ENCODE measurements around the gene KCNQ5. TPM values are rescaled to one million over a fixed set of nuclear protein-coding genes. Genes with fewer than 3 reads are reported as not detected.

The KCNQ5 gene
- total RNA-seq, 1 donor from 2014 or later = 1.2 TPM

- peaks cover 10% of the 10 kb centered on the region for H3K4me1 Mint-ChIP-seq
- no peaks in the 10 kb centered on the region for H3K36me3 Mint-ChIP-seq (ENCODE audit: low read depth)
- TF ChIP-seq, protein P1, sequence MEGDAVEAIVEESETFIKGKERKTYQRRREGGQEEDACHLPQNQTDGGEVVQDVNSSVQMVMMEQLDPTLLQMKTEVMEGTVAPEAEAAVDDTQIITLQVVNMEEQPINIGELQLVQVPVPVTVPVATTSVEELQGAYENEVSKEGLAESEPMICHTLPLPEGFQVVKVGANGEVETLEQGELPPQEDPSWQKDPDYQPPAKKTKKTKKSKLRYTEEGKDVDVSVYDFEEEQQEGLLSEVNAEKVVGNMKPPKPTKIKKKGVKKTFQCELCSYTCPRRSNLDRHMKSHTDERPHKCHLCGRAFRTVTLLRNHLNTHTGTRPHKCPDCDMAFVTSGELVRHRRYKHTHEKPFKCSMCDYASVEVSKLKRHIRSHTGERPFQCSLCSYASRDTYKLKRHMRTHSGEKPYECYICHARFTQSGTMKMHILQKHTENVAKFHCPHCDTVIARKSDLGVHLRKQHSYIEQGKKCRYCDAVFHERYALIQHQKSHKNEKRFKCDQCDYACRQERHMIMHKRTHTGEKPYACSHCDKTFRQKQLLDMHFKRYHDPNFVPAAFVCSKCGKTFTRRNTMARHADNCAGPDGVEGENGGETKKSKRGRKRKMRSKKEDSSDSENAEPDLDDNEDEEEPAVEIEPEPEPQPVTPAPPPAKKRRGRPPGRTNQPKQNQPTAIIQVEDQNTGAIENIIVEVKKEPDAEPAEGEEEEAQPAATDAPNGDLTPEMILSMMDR (conservative IDR thresholded peaks at IDR 0.05) = no peak
- no peak overlapping the region for H3K4me3 Mint-ChIP-seq
- no peaks in the 10 kb centered on the region for H3K27me3 Mint-ChIP-seq (ENCODE audit: low read depth)
- no peak for DNase-seq (ENCODE audit: low read depth, low spot score)
- no peaks in the 10 kb centered on the region for H3K9me3 Mint-ChIP-seq
- H3K27ac Mint-ChIP-seq (ENCODE audit: unreplicated experiment) = no peak overlapping the region
Measured at GRCh38 chr6:73030791-73031782, 409.2 kb downstream of the KCNQ5 start.

DNA sequence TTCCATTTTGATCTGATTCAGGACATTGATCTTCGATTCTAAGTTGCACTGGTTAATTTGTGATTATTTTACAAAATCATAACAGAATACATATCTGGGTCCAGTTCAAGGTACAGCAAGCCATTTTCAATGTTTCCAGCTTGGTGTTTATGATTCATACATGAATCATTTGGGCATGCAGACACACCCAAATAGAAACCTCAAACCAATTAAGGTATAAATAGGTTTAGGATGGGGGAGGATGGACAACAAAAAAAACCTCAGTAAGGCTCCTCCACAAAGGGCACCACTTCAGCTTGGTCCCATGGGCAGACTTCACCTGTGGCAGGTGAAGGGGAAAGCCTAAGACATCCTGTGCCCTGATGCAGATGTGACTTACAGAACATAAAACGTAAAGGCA is 410.7 kb downstream of the KCNQ5 start:
- Mint-ChIP-seq H3K9me3 (no peaks in the 10 kb centered on the region), H3K36me3 (ENCODE audit: low read depth) (no peaks in the 10 kb centered on the region), H3K27me3 (ENCODE audit: low read depth) (no peaks in the 10 kb centered on the region), H3K4me1 (peaks cover 10% of the 10 kb centered on the region), H3K4me3 (no peak overlapping the region), H3K27ac (ENCODE audit: unreplicated experiment) (no peak overlapping the region)
- TF ChIP-seq, protein P1 (conservative IDR thresholded peaks at IDR 0.05) = no peak
- no peak for DNase-seq (ENCODE audit: low read depth, low spot score)

GRCh38 chr6:73036689-73037088 is 414.8 kb downstream of the KCNQ5 start:
- no peak for DNase-seq (ENCODE audit: low read depth, low spot score)
- TF ChIP-seq, protein P1 (conservative IDR thresholded peaks at IDR 0.05) = no peak
- H3K4me3 Mint-ChIP-seq = no peak overlapping the region
- no peak overlapping the region for H3K27ac Mint-ChIP-seq (ENCODE audit: unreplicated experiment)
- peaks cover 7% of the 10 kb centered on the region for H3K9me3 Mint-ChIP-seq
- no peaks in the 10 kb centered on the region for H3K4me1 Mint-ChIP-seq
- no peaks in the 10 kb centered on the region for H3K27me3 Mint-ChIP-seq (ENCODE audit: low read depth)
- peaks cover 4% of the 10 kb centered on the region for H3K36me3 Mint-ChIP-seq (ENCODE audit: low read depth)

DNA sequence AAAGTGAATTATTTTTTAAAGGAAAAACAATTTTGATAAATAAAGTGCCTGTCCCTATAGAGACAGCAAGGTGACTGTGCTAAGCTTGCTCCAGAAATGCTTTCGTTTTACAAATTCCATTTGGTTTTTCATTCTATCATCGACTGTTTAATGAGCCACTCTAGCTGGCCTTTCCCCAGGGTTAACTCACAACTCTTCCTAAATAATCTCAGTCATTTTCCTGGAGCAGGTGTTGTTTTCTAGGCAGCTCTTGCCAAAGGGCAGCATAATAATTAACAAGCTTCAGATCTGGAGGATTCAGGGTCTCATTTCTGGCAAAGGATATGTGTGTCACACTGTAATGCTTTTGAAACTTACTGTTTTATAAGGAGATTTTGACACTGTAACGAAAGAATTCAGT is 419.2 kb downstream of the KCNQ5 start:
- no peaks in the 10 kb centered on the region for H3K4me1 Mint-ChIP-seq
- H3K36me3 Mint-ChIP-seq (ENCODE audit: low read depth) = peaks cover 4% of the 10 kb centered on the region
- H3K27me3 Mint-ChIP-seq (ENCODE audit: low read depth) = no peaks in the 10 kb centered on the region
- H3K9me3 Mint-ChIP-seq = peaks cover 7% of the 10 kb centered on the region
- no peak overlapping the region for H3K27ac Mint-ChIP-seq (ENCODE audit: unreplicated experiment)
- H3K4me3 Mint-ChIP-seq = no peak overlapping the region
- DNase-seq (ENCODE audit: low read depth, low spot score) = no peak
- TF ChIP-seq, protein P1 (conservative IDR thresholded peaks at IDR 0.05) = no peak

DNA sequence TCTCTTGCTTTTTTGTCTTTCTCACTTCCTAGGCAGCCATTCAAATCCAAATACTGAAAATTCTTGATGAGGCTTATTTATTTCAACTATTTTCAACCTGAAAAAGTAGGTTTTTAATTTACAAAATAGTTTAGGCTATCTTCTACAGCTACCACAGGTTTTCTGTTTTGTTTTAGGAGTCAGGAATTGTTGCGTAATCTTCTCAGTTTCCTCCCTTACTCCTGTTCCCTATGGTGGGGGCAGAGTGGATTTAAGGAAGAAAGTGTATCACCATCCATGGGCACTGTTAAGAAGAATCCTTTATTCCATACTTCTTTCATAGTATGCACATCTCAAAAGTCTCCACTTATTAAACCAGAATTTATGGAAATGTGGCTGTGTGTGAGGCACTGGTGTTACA is 421.0 kb downstream of the KCNQ5 start:
- H3K4me1 Mint-ChIP-seq = no peaks in the 10 kb centered on the region
- no peak overlapping the region for H3K4me3 Mint-ChIP-seq
- TF ChIP-seq, protein P1 (conservative IDR thresholded peaks at IDR 0.05) = no peak
- no peak for DNase-seq (ENCODE audit: low read depth, low spot score)
- H3K27ac Mint-ChIP-seq (ENCODE audit: unreplicated experiment) = no peak overlapping the region
- H3K36me3 Mint-ChIP-seq (ENCODE audit: low read depth) = peaks cover 4% of the 10 kb centered on the region
- no peaks in the 10 kb centered on the region for H3K27me3 Mint-ChIP-seq (ENCODE audit: low read depth)
- H3K9me3 Mint-ChIP-seq = peaks cover 7% of the 10 kb centered on the region
